Heart right ventricle (tissue), 16 donors: ENCODE data around the gene LSG1. TPM values are rescaled to one million over a fixed set of nuclear protein-coding genes. Genes with fewer than 3 reads are reported as not detected.
A peak's percentile ranks its signal among the peaks of the same experiment; 100 is the strongest.

Experiments used
- ATAC-seq, 8 donors: fragments of 200-7000 bp; cut with Tn5 transposase; one replicate each; pipeline ENCODE4 v1.9.1; 2020; ENCODE audit warnings: mild to moderate bottlenecking in 8 of 8, moderate library complexity in 8 of 8, moderate number of reproducible peaks in 1 of 8
- DNase-seq, 2 donors: peaks; one replicate each; pipeline ENCODE4 v3.0.0-alpha.2; 2020
- H3K27ac ChIP-seq, 10 donors: fragments of 200-600 bp; sonication (generic) in 2 of 10; one replicate each; pipeline versions ENCODE4 v1.5.0 to v1.8.0; 2020 to 2022; ENCODE audit warnings: mild to moderate bottlenecking in 3 of 10
- H3K27me3 ChIP-seq, 7 donors: fragments of 200-600 bp; one replicate each; pipeline ENCODE4 v1.8.0; 2021 to 2022; ENCODE audit warnings: mild to moderate bottlenecking in 2 of 7
- H3K36me3 ChIP-seq, 9 donors: fragments of 200-600 bp; sonication (generic) in 1 of 9; one replicate each; pipeline versions ENCODE4 v1.5.0 to v1.8.0; 2020 to 2022; ENCODE audit warnings: mild to moderate bottlenecking in 2 of 9
- H3K4me1 ChIP-seq, 9 donors: fragments of 200-600 bp; sonication (generic) in 1 of 9; one replicate each; pipeline versions ENCODE4 v1.5.0 to v1.8.0; 2020 to 2022; ENCODE audit warnings: mild to moderate bottlenecking in 4 of 9
- H3K4me3 ChIP-seq, 10 donors: fragments of 200-600 bp; sonication (generic) in 2 of 10; one replicate each; pipeline versions ENCODE4 v1.5.0 to v1.8.0; 2020 to 2022; ENCODE audit warnings: mild to moderate bottlenecking in 7 of 10, moderate library complexity in 2 of 10
- H3K9me3 ChIP-seq, 11 donors: fragments of 200-600 bp in 10 of 11; sonication (generic) in 2 of 11; one replicate each; pipeline versions ENCODE4 v1.5.0 to v1.8.0; 2013 to 2022; ENCODE audit warnings: mild to moderate bottlenecking in 2 of 11, control low read depth in 1 of 11, moderate library complexity in 1 of 11
- WGBS, 2 donors: extraction: QIAGEN DNeasy Blood & Tissue Kit; methylation state at CpG; one replicate each; pipeline ENCODE4 v1.1.7; 2013; ENCODE audit warnings: inconsistent platforms in 1 of 2; 5-methylcytosine and 5-hydroxymethylcytosine counted together
- intact Hi-C, 10 donors: fragments of 100-400 bp; cut with DNase I; formaldehyde crosslinking; loops; one replicate each; pipeline versions ENCODE4 v1.11.1 to v1.14.2; 2022
- polyA plus RNA-seq, 2 donors: library from polyadenylated mRNA; stranded (reverse); fragments of 200-250 nt; gene quantifications; one replicate each; pipeline ENCODE4 v1.2.3, GENCODE V29; 2013
- total RNA-seq, 10 donors: library from RNA; stranded (reverse); fragmentation: NEBNext Ultra II Directional in 3 of 10; extraction: Animal tissue kit (Norgen Biotek cat#: 25700) in 3 of 10; gene quantifications; one replicate each; pipeline versions ENCODE4 v1.2.1 to v1.2.4, GENCODE V29; 2021 to 2023
- TF ChIP-seq, protein P1 (sequence below), 9 donors: fragments of 200-600 bp; sonication (generic) in 2 of 9; IDR thresholded peaks; one replicate each; pipeline versions ENCODE4 v1.5.0 to v1.8.0; 2021 to 2022; ENCODE audit warnings: antibody characterized with exemption in 9 of 9, mild to moderate bottlenecking in 5 of 9, moderate library complexity in 1 of 9
- donor health status: Arrhythmogenic right ventricular cardiomyopathy.
- donor health status: ischemic (EF 13 %, LVEDD 7.1; RV severe dilation, severe dysfunction).
- donor health status: healthy with polysubstance abuse.
- donor health status: DM: no; HTN: yes; CAD: no.
- donor health status: DM: no; HTN: no; CAD: no.
- donor health status: ischemic (EF 25% LVEDD 6.9; RV normal size, moderate dysfunction).
- donor health status: ischemic (EF 25% LVEDD 5.7; RV mildly dilated, moderate dysfunction).
- donor health status: healthy.
- donor health status: DM: yes; HTN: yes; CAD: no.
- donor health status: Ischemic cardiomyopathy.
- donor health status: ischemic (EF 35%, LVEDD 5.7; RV mildly dilated, moderate dysfunction).
- donor health status: nonischemic (EF 11% LVEDD 7.7; RV severe dilation, severe dysfunction).
- donor health status: DM: yes; HTN: yes; CAD: no.
- donor health status: PGD.
- donor health status: ischemic (EF 29% LVEDD 5.4; RV normal size, mild dysfunction).
- donor health status: nonischemic (EF 23%, LVEDD 6.1; RV moderate dilation, normal function).

The LSG1 gene
- total and polyA plus RNA-seq, 12 donors: 11.3 to 22.1 (median 18.5) TPM

- 34 to 44% methylated on average over 12 of the region's 12 CpGs for WGBS, 2 donors
- no peak for ATAC-seq
- intact Hi-C loops: loop anchor here in 2 of 10 donors (10.0 kb wide), 2 partner anchors 770 to 840 kb away; partner anchors contain the start of gene ACAP2 (in 1 of the 2)
These were observed 3.2 kb upstream of the LSG1 start for GRCh38 chr3:194675081-194675640.

GRCh38 chr3:194673761-194674160 is 1.8 kb upstream of the LSG1 start:
- H3K4me3 ChIP-seq: no peak overlapping the region
- intact Hi-C loops: loop anchor here in 2 of 10 donors (10.0 kb wide), 2 partner anchors 771 to 841 kb away; partner anchors contain the start of gene ACAP2 (in 1 of the 2)
- peak overlapping the region in 2 of 10 donors; percentile 93 to 94 for H3K27ac ChIP-seq
- ATAC-seq (no peak), DNase-seq (no peak)
- H3K4me1 ChIP-seq: peaks cover 6 to 33% (median 18%) of the 10 kb centered on the region in 9 donors
- peaks cover 0 to 15% (median 0%) of the 10 kb centered on the region in 9 donors for H3K36me3 ChIP-seq
- no peaks in the 10 kb centered on the region for H3K9me3 ChIP-seq
- no peaks in the 10 kb centered on the region for H3K27me3 ChIP-seq
- TF ChIP-seq, protein P1, sequence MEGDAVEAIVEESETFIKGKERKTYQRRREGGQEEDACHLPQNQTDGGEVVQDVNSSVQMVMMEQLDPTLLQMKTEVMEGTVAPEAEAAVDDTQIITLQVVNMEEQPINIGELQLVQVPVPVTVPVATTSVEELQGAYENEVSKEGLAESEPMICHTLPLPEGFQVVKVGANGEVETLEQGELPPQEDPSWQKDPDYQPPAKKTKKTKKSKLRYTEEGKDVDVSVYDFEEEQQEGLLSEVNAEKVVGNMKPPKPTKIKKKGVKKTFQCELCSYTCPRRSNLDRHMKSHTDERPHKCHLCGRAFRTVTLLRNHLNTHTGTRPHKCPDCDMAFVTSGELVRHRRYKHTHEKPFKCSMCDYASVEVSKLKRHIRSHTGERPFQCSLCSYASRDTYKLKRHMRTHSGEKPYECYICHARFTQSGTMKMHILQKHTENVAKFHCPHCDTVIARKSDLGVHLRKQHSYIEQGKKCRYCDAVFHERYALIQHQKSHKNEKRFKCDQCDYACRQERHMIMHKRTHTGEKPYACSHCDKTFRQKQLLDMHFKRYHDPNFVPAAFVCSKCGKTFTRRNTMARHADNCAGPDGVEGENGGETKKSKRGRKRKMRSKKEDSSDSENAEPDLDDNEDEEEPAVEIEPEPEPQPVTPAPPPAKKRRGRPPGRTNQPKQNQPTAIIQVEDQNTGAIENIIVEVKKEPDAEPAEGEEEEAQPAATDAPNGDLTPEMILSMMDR (IDR thresholded peaks at IDR 0.05): no peak
- 73 to 80% methylated on average over 3 of the region's 3 CpGs for WGBS, 2 donors

More at GRCh38 chr3:194675081-194675640, 3.2 kb upstream of the LSG1 start:
- peak overlapping the region in 1 of 10 donors; percentile 8 for H3K27ac ChIP-seq
- no peak overlapping the region for H3K4me3 ChIP-seq
- peak in 1 of 2 donors; percentile 17 for DNase-seq
- H3K9me3 ChIP-seq: no peaks in the 10 kb centered on the region
- H3K4me1 ChIP-seq: peaks cover 6 to 30% (median 18%) of the 10 kb centered on the region in 9 donors
- H3K27me3 ChIP-seq: no peaks in the 10 kb centered on the region
- peaks cover 0 to under 1% (median 0%) of the 10 kb centered on the region in 9 donors for H3K36me3 ChIP-seq
- TF ChIP-seq, protein P1 (IDR thresholded peaks at IDR 0.05): no peak

GRCh38 chr3:194672876-194673275 is 885 bp upstream of the LSG1 start:
- ATAC-seq (peak in 7 of 8 donors; percentile 4 to 17 (median 11)), DNase-seq (no peak)
- peaks cover 6 to 33% (median 18%) of the 10 kb centered on the region in 9 donors for H3K4me1 ChIP-seq
- H3K9me3 ChIP-seq: no peaks in the 10 kb centered on the region
- 33% methylated on average over 5 of the region's 5 CpGs for WGBS, 2 donors
- intact Hi-C loops: loop anchor here in 2 of 10 donors (10.0 kb wide), 2 partner anchors 772 to 842 kb away; partner anchors contain the start of gene ACAP2 (in 1 of the 2)
- H3K4me3 ChIP-seq: peak overlapping the region in 9 of 10 donors; percentile 54 to 97 (median 80)
- peak overlapping the region; percentile 73 to 95 (median 92) for H3K27ac ChIP-seq
- H3K36me3 ChIP-seq: peaks cover 0 to 23% (median 0%) of the 10 kb centered on the region in 9 donors
- H3K27me3 ChIP-seq: no peaks in the 10 kb centered on the region
- TF ChIP-seq, protein P1 (IDR thresholded peaks at IDR 0.05): no peak

- peak in 4 of 8 donors; percentile 1 to 16 (median 2) for ATAC-seq
- H3K27ac ChIP-seq: peak overlapping the region in 9 of 10 donors; percentile 73 to 95 (median 93)
These were observed 486 bp downstream of the LSG1 start for GRCh38 chr3:194671511-194671899.

More at GRCh38 chr3:194671511-194671899, 486 bp downstream of the LSG1 start:
- Histone ChIP-seq H3K4me3 (peak overlapping the region; percentile 54 to 97 (median 83)), H3K27me3 (no peaks in the 10 kb centered on the region), H3K9me3 (no peaks in the 10 kb centered on the region), H3K4me1 (peaks cover 6 to 33% (median 18%) of the 10 kb centered on the region in 9 donors), H3K36me3 (peaks cover 0 to 33% (median 1%) of the 10 kb centered on the region in 9 donors)
- TF ChIP-seq, protein P1 (IDR thresholded peaks at IDR 0.05): peak in 8 of 9 donors; percentile 12 to 58 (median 47)
- intact Hi-C loops: loop anchor here in 2 of 10 donors (10.0 kb wide), 2 partner anchors 773 to 843 kb away; partner anchors contain the start of gene ACAP2 (in 1 of the 2)
- no peak for DNase-seq
- WGBS, 2 donors: 0 to 1% methylated on average over 5 of the region's 5 CpGs
